Endodermal cell (in vitro differentiated cells): ENCODE data around the gene AIPL1. TPM values are rescaled to one million over a fixed set of nuclear protein-coding genes. Genes with fewer than 3 reads are reported as not detected.

Experiments
- DNase-seq: peaks from one replicate; pipeline ENCODE4 v3.0.0-alpha.2; 2017
- H3K27ac ChIP-seq: 2 replicates; pipeline ENCODE4 v1.5.1; 2013; ENCODE audit warnings: mild to moderate bottlenecking, low read depth, low read length, moderate library complexity
- H3K27me3 ChIP-seq: 2 replicates; pipeline ENCODE4 v1.6.1; 2013; ENCODE audit warnings: mild to moderate bottlenecking, low read length, moderate library complexity; ENCODE audit not compliant: insufficient read depth, control insufficient read depth, poor library complexity, severe bottlenecking
- H3K36me3 ChIP-seq: 2 replicates; pipeline ENCODE4 v1.7.0; 2013; ENCODE audit warnings: mild to moderate bottlenecking, low read length, moderate library complexity; ENCODE audit not compliant: control insufficient read depth, insufficient read depth
- H3K4me1 ChIP-seq: one replicate; pipeline ENCODE4 v1.7.0; 2013; ENCODE audit warnings: low read length; ENCODE audit not compliant: control insufficient read depth, insufficient read depth
- H3K4me3 ChIP-seq: 2 replicates; pipeline ENCODE4 v1.5.1; 2013; ENCODE audit warnings: mild to moderate bottlenecking, low read length, moderate library complexity
- H3K9ac ChIP-seq: 2 replicates; pipeline ENCODE4 v1.6.1; 2013; ENCODE audit warnings: mild to moderate bottlenecking, low read length, moderate library complexity; ENCODE audit not compliant: poor library complexity, severe bottlenecking; ENCODE audit errors: extremely low read depth
- H3K9me3 ChIP-seq: 2 replicates; pipeline ENCODE4 v1.6.1; 2013; ENCODE audit warnings: mild to moderate bottlenecking, low read length, moderate library complexity; ENCODE audit not compliant: control insufficient read depth
- H3K27ac Mint-ChIP-seq: 2 replicates; pipeline ENCODE4 v1.8.0; 2020; ENCODE audit warnings: mixed read lengths
- H3K27me3 Mint-ChIP-seq: 2 replicates; pipeline ENCODE4 v1.8.0; 2021; ENCODE audit warnings: mild to moderate bottlenecking, mixed read lengths; ENCODE audit not compliant: insufficient read depth
- H3K36me3 Mint-ChIP-seq: 2 replicates; pipeline ENCODE4 v1.8.0; 2020; ENCODE audit warnings: low read depth, mixed read lengths
- H3K4me1 Mint-ChIP-seq: 2 replicates; pipeline ENCODE4 v1.8.0; 2020; ENCODE audit warnings: mixed read lengths
- H3K4me3 Mint-ChIP-seq: 2 replicates; pipeline ENCODE4 v1.8.0; 2020; ENCODE audit warnings: mild to moderate bottlenecking, moderate library complexity, mixed read lengths
- H3K9me3 Mint-ChIP-seq: 2 replicates; pipeline ENCODE4 v1.8.0; 2020; ENCODE audit warnings: mild to moderate bottlenecking, mixed read lengths
- CTCF ChIP-seq: fragments of 200-600 bp; sonication (generic); conservative IDR thresholded peaks from 2 replicates; pipeline ENCODE4 v1.5.0; 2021; ENCODE audit warnings: antibody characterized with exemption, mild to moderate bottlenecking
- WGBS, 2 experiments: methylation state at CpG; one replicate each; pipeline versions ENCODE4 v1.1.5 to v1.1.7; 2013; ENCODE audit warnings: missing lambda C conversion rate in 2 of 2, mixed read lengths in 1 of 2; ENCODE audit not compliant: insufficient coverage in 1 of 2, insufficient read length in 1 of 2; 5-methylcytosine and 5-hydroxymethylcytosine counted together
- total RNA-seq, 2 donors: library from RNA; stranded (reverse); fragmentation: NEBNext Ultra II Directional in 1 of 2; extraction: Animal tissue kit (Norgen Biotek cat#: 25700) in 1 of 2; gene quantifications; 2 replicates in 1 of 2; 3 replicates in 1 of 2; pipeline ENCODE4 v1.2.1, GENCODE V29; 2021

The AIPL1 gene
- total RNA-seq, 2 donors from 2014 or later = not detected

DNA sequence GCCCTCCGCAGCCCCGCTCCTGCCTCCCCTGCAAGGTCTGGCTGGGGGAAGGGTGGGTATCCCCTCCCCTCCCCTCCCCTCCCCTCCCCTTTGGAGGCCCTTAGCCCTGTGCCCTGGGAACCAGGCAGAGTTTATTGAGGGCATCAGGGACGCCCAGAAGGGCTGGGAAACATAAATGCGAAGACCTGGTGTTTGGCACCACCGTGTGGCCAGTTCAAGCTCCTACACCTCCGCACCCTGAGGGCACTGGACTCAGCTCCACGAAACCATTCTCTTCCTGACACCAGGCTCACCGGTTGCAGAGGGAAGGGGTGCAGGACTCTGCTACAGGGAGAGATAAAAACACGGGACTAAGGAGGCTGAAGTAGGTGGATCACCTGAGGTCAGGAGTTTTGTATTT, 1.0 kb upstream of the AIPL1 start:
- H3K27me3 Mint-ChIP-seq = peaks cover 4% of the 10 kb centered on the region
- Histone ChIP-seq H3K9me3 (peaks cover 4% of the 10 kb centered on the region), H3K27me3 (no peaks in the 10 kb centered on the region), H3K4me3 (no peak overlapping the region), H3K27ac (no peak overlapping the region), H3K36me3 (no peaks in the 10 kb centered on the region), H3K9ac (no peak overlapping the region), H3K4me1 (no peaks in the 10 kb centered on the region)
- DNase-seq = peak; percentile 94
- no peak overlapping the region for H3K27ac Mint-ChIP-seq
- peaks cover 22% of the 10 kb centered on the region for H3K4me1 Mint-ChIP-seq
- 0 to 19% methylated on average over 2 to 7 of the region's 9 CpGs for WGBS, 2 experiments
- no peaks in the 10 kb centered on the region for H3K36me3 Mint-ChIP-seq
- peak; percentile 88 for TF ChIP-seq CTCF
- H3K4me3 Mint-ChIP-seq = no peak overlapping the region
- peaks cover 10% of the 10 kb centered on the region for H3K9me3 Mint-ChIP-seq

- Mint-ChIP-seq H3K4me3 (no peak overlapping the region), H3K4me1 (no peaks in the 10 kb centered on the region), H3K9me3 (peaks cover 18% of the 10 kb centered on the region), H3K27me3 (peaks cover 2% of the 10 kb centered on the region), H3K27ac (no peak overlapping the region), H3K36me3 (peaks cover 2% of the 10 kb centered on the region)
- Histone ChIP-seq H3K36me3 (no peaks in the 10 kb centered on the region), H3K4me1 (no peaks in the 10 kb centered on the region), H3K27me3 (no peaks in the 10 kb centered on the region), H3K9ac (no peak overlapping the region), H3K4me3 (no peak overlapping the region), H3K27ac (no peak overlapping the region), H3K9me3 (peaks cover 10% of the 10 kb centered on the region)
- peak; percentile 71 for TF ChIP-seq CTCF
- DNase-seq = no peak
These were observed 4.2 kb downstream of the AIPL1 start for GRCh38 chr17:6430769-6431168.

- Histone ChIP-seq H3K27ac (no peak overlapping the region), H3K9ac (no peak overlapping the region), H3K9me3 (peaks cover 10% of the 10 kb centered on the region), H3K4me3 (no peak overlapping the region), H3K27me3 (no peaks in the 10 kb centered on the region), H3K36me3 (no peaks in the 10 kb centered on the region), H3K4me1 (no peaks in the 10 kb centered on the region)
- Mint-ChIP-seq H3K36me3 (peaks cover 2% of the 10 kb centered on the region), H3K9me3 (peaks cover 18% of the 10 kb centered on the region), H3K27me3 (peaks cover 2% of the 10 kb centered on the region), H3K4me3 (no peak overlapping the region), H3K4me1 (no peaks in the 10 kb centered on the region), H3K27ac (no peak overlapping the region)
- no peak for DNase-seq
- TF ChIP-seq CTCF = no peak
- 87 to 100% methylated on average over 4 to 7 of the region's 7 CpGs for WGBS, 2 experiments
These were observed 5.7 kb downstream of the AIPL1 start for GRCh38 chr17:6429266-6429665.
